Femur (tissue), 1 donor: ENCODE data around the gene CKS1B.

ENCODE experiments used
- DNase-seq: peaks from one replicate; pipeline ENCODE4 v3.0.0-alpha.2; 2017

Gene CKS1B

DNA sequence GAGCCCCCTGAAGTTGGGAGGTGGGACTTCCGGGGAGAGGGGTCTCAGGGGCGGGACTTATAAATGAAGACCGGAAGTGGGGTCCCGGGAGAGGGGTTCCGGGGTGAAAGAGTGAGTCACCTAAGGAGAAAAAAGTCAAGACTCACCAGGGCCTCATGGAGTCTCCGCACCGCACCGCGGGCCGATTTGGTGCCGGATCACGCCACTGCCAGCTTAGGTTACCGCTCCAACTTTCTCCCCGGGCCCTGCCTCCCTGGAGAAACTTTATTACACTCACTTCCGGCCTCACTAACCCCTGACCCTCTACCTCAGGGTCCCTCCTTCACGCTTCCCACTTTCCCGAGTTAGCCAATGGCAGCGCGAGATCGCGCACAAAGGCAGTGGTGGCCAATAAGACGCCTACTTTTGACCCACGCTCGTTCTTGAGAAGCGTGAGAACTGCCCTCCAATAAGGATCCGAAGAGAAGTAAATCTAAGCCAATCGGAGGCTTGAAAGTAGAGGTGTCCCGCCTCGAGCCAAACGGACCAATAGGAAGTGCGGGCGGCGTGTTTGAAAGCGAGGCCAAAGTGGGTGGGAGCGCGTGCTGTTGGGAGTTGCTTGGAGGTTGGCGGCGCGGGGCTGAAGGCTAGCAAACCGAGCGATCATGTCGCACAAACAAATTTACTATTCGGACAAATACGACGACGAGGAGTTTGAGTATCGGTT lies at the start of gene CKS1B:
CKS1B (plus strand) TSS at position 580 of the 706 bp plus-strand sequence; CDS start at position 645, 65 bp downstream.
- DNase-seq, result peak; percentile 99

DNA sequence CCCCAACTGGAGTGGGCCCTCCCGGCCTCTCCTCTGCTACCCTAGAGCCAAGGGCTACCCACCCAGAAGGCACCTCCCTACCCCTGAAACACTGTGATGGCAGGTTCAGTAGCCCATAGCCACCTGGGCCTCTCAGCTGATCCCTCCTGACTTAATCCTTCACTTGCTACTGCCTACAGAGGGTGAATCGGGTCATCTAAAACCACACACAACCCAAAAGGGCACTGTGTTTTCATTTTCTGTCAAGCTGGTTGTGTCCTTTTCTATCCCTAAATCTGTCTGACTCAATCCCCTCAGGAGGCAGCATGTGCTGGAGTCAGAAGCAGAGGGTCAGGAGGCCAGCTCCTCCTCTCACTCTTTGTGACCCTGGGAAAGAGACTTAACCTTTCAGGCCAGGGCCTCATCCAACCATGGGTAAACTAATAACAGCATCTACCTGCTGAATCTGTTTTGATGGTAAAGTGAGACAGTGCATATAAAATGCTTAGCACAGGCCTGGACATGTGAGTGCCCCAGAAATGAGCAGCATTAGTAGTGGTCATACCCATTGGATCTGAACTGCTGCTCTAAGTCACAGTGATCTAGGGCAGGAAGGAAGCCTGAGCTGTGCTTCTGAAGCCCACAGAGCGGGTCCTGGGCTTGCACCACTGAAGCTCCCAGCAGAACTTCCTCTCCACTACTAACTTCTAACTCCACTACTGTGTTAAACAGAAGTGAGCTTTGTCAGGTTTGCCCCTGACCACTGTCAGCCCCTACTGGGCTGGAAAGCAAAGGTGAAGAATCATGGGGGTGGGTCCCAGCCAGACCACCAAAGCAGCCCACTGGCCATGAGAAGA lies 48.9 kb upstream of the CKS1B start:
- no peak for DNase-seq

DNA sequence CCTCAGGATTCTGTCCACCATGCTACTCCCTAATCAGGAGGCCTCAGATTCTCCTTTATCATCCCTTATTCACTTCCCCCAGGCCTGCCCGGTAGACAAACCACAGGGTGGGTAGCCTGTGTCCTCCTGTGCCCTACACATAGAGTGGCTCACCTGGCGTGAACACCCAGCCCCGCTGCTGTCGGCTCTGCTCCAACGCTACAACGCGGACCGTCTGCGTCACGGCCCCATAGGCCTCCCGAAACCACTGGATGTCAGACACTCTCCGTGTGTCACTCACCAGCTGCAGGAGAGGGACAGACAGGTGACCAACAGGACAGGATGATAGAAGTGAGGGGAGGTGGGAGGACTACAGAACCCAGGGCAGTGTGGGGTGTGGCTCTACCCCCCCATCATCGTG lies 48.3 kb upstream of the CKS1B start:
- DNase-seq, result no peak

- no peak for DNase-seq
These were observed 42.5 kb upstream of the CKS1B start for GRCh38 chr1:154931940-154932487.

DNA sequence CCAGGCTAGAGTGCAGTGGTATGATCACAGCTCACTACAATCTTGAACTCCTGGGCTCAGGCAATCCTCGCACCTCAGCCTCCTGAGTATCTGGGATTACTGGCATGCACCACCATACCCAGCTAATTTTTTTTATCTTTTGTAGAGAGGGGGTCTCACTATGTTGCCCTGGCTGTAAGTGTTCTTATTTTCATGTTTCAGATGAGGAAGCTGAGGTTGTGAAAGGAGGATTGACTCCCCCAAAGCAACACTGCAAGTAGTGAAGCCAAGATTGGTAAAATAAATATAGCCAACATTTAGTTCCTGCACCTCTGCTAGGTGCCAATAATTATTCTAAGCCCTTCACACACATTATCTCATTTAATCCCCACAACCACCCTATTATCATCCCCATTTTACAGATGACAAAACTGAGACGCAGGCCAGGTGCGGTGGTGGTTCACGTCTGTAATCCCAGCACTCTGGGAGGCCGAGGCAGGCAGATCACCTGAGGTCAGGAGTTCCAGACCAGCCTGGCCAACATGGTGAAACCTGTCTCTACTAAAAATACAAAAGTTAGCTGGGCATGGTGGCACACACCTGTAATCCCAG lies 40.0 kb upstream of the CKS1B start:
- no peak for DNase-seq

GRCh38 chr1:154935749-154936554 lies 38.5 kb upstream of the CKS1B start:
- no peak for DNase-seq

DNA sequence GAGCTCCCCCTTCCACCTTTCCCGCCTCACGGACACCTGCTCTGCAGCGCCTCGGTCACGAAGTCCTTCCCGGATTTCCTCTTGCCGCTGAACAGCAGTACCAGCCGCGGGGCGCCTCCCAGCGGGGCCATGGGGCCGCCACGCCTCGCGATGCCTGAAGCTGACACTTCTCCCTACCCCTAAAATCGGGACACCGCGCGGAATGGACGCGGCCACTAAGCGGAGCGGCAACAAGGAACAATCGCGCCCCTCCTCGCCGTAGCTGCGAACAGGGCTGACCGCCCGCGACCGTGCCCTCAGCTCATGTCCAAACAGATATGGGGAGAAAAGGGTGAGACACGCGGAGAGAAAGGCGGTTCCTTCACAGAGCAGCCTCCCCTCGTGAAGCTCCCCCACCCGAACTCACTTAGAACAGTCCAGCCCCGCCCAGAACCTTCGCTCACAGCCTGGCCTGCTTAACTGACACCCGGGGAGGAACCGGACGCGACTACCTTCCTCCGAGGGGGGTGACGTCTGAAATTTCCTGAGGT lies 37.9 kb upstream of the CKS1B start, which contains the start of gene PMVK:
PMVK (minus strand) TSS at position 165 of the 530 bp plus-strand sequence; CDS start at position 131, 34 bp downstream.
- peak; percentile 96 for DNase-seq

- DNase-seq, result peak; percentile 95
These were observed 37.1 kb upstream of the CKS1B start for GRCh38 chr1:154937085-154937987.

DNA sequence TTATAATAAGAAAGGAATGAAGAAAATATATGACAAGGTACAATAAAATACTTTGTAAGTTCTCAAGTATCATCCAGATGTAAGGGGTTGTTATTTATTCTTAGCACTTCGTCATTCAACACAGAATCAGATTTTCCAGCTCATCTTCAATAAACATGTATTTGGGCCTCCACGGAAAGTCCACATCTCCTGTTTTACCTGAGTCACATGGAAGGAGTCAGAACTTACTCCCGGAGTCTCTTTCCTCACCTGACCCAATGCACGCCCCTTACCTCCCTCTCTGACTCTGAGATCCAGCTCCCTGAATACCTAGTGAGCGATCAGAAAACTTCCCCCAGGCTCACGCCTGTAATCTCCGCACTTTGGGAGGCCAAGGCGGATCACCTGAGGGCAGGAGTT lies 36.5 kb upstream of the CKS1B start:
- DNase-seq, result no peak

DNA sequence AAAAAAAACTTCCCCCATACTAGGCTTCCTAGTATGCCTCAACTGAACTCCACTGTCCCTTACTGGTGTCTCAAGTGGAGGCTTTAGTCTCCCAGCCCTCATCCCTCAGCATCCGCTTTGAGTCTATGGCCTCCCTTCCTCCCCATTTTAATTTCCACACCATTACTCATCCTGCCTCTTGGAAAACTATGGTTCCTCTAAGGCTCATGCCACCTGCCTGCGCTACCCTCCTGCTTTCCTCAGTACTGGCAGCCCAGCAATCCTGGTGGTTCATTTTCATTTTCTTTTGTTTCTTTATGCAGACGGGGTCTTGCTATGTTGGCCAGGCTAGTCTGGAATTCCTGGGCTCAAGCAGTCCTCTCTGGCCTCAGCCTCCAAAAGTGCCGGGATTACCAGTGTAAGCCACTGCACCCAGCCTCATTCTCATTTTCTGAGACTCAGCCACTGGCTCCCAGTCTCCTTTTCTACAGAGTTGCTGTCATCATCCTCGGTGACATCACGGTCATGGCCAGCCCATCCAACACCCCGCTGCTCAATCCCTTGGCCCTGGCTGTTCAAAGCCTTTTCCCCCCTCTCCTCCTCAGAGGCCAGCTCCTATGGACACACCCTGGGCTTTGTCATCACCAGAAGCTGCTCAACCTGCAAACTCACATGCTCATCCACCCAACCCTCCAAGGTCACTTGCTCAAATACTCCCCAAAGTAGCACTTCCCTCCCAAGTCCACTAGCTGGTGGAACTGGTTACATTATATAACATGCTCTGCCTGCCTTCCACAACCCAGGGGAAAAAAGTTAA lies 35.7 kb upstream of the CKS1B start:
- DNase-seq, result no peak

DNA sequence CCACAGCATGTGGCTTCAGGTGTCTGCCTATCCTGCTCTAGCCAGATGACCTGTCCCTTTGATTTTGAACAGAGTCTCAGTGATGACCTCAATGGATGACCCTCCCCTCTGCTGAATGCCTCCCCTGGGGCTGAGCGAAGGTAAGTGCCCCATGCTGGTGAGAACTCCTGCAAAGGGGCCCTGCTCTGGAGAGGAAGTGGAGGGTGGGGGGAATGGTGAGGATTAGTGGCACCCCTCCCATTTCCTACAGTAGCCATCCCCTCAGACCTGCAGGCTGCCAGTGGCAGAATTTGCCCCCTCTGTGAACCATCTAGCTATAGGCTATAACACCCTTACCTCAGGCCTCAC lies 34.3 kb upstream of the CKS1B start:
- DNase-seq, result no peak

- no peak for DNase-seq
These were observed 33.8 kb upstream of the CKS1B start for GRCh38 chr1:154940651-154941194.

GRCh38 chr1:154941333-154942013 lies 33.0 kb upstream of the CKS1B start:
- no peak for DNase-seq

DNA sequence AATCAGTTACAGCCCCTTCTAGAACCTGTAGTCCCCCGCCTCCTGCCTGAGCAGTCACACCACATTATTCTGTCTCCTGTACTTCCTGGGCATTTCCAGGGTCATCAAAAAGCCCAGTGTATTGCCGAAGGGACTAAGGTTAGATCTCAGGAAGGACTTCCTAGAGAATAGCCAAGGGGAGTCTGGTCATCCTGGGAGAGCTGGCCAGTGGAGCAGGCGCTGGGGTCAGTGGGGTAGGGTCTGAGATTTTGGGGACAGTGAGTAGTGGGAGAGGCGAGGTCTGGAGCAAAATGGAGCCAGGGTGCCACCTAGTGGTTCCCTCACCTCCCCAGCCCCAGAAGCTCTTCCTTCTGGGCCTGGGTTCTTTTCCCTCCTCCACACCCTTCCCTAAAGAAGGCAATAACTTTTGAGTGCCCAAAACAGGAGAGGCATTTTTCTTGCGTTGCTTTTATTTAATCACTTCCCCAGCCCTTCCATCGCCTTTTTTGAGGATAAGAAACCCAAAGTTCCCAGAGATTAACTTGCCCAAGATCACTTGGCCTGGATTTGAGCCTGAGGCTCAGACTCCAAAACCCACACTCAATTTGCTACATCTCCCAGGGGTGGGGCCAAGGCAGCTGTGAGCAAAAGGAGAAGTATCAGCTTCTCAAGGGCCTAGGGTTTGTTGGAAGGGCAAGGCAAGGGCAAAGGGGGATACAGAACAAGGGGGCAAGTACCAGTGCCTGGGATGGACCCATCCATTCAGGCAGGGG lies 30.7 kb upstream of the CKS1B start:
- DNase-seq, result no peak

DNA sequence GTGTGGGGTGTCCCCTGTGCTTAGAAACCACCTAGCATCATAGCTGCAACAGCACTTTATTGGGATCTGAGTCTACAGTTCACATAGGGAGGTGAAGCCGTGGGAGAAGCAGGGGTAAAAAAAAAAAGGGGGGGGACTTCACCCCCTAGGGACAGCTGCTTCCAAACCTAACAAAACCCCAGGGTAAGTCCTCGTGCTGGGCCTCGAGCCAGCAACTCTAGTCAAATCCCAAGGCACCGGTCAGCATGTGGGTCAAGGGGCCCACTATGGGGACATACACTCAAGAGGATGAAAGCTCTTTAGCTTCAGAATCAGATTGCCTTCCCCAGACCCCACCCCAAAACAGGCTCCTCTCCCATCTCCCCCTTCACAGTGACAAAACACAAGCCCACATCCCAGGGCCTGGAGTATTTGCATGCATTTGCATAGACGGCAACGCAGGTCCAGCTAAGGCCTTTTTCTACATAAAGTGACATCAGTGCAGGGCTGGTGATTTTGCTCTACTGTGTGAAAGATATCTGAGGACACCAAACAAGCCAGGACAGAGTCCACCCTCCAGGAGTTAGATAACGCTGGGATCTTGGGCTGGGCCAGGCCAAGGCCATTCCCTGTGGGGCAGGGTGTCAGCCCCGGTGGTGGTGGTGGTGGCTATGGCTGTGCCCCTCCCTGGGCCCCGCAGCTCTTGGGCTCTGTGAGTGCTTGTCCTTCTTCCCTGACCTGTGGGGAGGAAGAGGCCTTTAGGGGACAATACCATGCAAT lies 29.9 kb upstream of the CKS1B start:
- no peak for DNase-seq

GRCh38 chr1:154945160-154945961 lies 29.1 kb upstream of the CKS1B start:
- DNase-seq, result no peak
